OCI-LY7 (cell line): Measurements from ENCODE around the gene PIGP.

ENCODE experiments used
- CTCF ChIP-seq: fragments of 200-600 bp; sonication (generic); conservative IDR thresholded peaks from 2 replicates; pipeline ENCODE4 v1.5.1; 2014; ENCODE audit warnings: mild to moderate bottlenecking, antibody characterized with exemption, low read length, moderate library complexity, mixed read lengths
- EZH2phosphoT487 ChIP-seq: fragments of 200-600 bp; sonication (generic); IDR thresholded peaks from 2 replicates; pipeline ENCODE4 v1.6.1; 2018; ENCODE audit warnings: low read depth, borderline replicate concordance, mild to moderate bottlenecking, mixed run types, antibody characterized with exemption, low read length, moderate library complexity, mixed read lengths

GRCh38 chr21:37057614-37058013 lies 15.3 kb downstream of the PIGP start:
- TF ChIP-seq CTCF (no peak), EZH2phosphoT487 (no peak)
